Osteocyte (in vitro differentiated cells): ENCODE measurements around the gene MTERF1. TPM values are rescaled to one million over a fixed set of nuclear protein-coding genes. Genes with fewer than 3 reads are reported as not detected.

Source experiments
- DNase-seq: peaks from one replicate; pipeline ENCODE4 v3.0.0; 2021; ENCODE audit warnings: mixed read lengths; ENCODE audit not compliant: unreplicated experiment; ENCODE audit errors: extremely low spot score
- H3K27ac Mint-ChIP-seq: one replicate; pipeline ENCODE4 v1.8.0; 2021; ENCODE audit warnings: mild to moderate bottlenecking, mixed read lengths; ENCODE audit not compliant: unreplicated experiment
- H3K27me3 Mint-ChIP-seq: one replicate; pipeline ENCODE4 v1.8.0; 2021; ENCODE audit warnings: mixed read lengths; ENCODE audit not compliant: unreplicated experiment
- H3K36me3 Mint-ChIP-seq: one replicate; pipeline ENCODE4 v1.8.0; 2021; ENCODE audit warnings: mixed read lengths; ENCODE audit not compliant: unreplicated experiment
- H3K4me1 Mint-ChIP-seq: one replicate; pipeline ENCODE4 v1.8.0; 2021; ENCODE audit warnings: mixed read lengths; ENCODE audit not compliant: unreplicated experiment
- H3K4me3 Mint-ChIP-seq: one replicate; pipeline ENCODE4 v1.8.0; 2021; ENCODE audit warnings: mild to moderate bottlenecking, moderate library complexity, mixed read lengths; ENCODE audit not compliant: unreplicated experiment
- H3K9me3 Mint-ChIP-seq: one replicate; pipeline ENCODE4 v1.8.0; 2021; ENCODE audit warnings: mixed read lengths; ENCODE audit not compliant: unreplicated experiment
- total RNA-seq: library from RNA; stranded (reverse); gene quantifications from 2 replicates; pipeline ENCODE4 v1.2.1, GENCODE V29; 2021
- TF ChIP-seq, protein P1 (sequence below): fragments of 200-600 bp; sonication (generic); IDR thresholded peaks from 2 replicates; pipeline ENCODE4 v1.5.0; 2021; ENCODE audit warnings: antibody characterized with exemption, mild to moderate bottlenecking, moderate library complexity

MTERF1 gene
- total RNA-seq, 1 donor from 2014 or later, result 10.2 TPM

DNA sequence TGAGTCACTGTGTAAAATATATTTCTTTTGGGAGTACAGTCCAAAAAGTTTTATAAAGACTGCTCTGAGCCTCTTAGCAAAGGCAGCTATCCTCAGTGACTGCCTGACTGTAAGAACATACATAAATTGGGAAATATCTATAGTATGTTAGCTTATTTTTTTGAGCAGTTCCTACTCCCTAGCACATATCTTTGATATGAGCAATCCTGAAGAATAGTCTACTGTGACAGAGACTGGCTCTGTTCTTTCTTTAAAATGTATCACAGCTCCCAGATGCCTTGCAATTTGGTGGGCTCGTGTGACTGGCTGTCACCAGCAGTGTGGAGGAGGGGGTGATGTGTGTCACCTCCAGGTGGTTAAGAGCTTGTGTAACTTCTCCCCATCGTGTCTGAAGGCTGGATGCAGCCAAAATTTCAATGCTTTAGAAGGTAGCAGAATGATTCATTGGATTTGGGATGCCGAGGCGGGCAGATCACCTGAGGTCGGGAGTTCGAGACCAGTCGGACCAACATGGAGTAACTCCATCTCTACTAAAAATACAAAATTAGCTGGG, 47.9 kb downstream of the MTERF1 start:
- no peak overlapping the region for H3K27ac Mint-ChIP-seq
- H3K4me3 Mint-ChIP-seq, result no peak overlapping the region
- TF ChIP-seq, protein P1, sequence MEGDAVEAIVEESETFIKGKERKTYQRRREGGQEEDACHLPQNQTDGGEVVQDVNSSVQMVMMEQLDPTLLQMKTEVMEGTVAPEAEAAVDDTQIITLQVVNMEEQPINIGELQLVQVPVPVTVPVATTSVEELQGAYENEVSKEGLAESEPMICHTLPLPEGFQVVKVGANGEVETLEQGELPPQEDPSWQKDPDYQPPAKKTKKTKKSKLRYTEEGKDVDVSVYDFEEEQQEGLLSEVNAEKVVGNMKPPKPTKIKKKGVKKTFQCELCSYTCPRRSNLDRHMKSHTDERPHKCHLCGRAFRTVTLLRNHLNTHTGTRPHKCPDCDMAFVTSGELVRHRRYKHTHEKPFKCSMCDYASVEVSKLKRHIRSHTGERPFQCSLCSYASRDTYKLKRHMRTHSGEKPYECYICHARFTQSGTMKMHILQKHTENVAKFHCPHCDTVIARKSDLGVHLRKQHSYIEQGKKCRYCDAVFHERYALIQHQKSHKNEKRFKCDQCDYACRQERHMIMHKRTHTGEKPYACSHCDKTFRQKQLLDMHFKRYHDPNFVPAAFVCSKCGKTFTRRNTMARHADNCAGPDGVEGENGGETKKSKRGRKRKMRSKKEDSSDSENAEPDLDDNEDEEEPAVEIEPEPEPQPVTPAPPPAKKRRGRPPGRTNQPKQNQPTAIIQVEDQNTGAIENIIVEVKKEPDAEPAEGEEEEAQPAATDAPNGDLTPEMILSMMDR, result no peak
- no peak for DNase-seq
- peaks cover 5% of the 10 kb centered on the region for H3K27me3 Mint-ChIP-seq
- no peaks in the 10 kb centered on the region for H3K9me3 Mint-ChIP-seq
- peaks cover 11% of the 10 kb centered on the region for H3K4me1 Mint-ChIP-seq
- no peaks in the 10 kb centered on the region for H3K36me3 Mint-ChIP-seq

DNA sequence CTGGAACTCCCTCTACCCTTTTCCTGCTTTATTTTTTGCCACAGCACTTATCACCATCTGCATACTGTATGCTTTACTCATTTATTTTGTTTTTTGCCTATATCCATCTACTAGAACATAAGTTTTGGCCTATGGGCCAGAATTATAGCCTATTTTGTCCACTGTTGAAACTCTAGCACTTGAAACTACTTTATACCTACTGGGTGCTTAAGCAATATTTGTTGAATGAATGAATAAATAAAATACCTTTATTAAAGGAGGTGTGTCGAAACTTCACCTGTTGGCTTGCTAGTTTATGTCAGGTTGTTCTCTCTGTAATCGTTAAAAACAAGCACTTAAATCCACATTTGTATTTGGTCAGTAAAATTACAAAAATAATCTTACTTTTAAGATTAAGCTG, 53.3 kb downstream of the MTERF1 start:
- Mint-ChIP-seq H3K36me3 (no peaks in the 10 kb centered on the region), H3K4me3 (no peak overlapping the region), H3K27me3 (peaks cover 2% of the 10 kb centered on the region), H3K4me1 (peaks cover 2% of the 10 kb centered on the region), H3K9me3 (peaks cover 6% of the 10 kb centered on the region), H3K27ac (no peak overlapping the region)
- DNase-seq, result no peak
- TF ChIP-seq, protein P1, result no peak

DNA sequence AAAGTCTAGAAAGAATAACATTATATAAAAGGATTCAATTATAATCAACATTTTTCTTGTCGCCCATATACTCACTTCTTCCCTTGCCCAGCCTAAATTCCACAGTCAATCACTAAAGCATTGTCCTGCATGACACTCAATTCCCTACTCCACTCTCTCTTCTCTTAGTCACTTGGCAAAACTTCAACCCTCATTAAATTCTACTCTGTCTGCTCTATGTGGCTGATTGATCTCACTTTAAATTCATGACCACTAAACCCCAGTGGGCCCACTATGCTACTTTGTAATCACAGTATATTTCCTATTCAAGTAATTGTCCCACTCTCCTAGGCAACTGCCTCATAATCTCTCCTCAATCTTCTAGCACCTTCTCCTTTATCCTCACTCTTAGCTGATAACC, 54.1 kb downstream of the MTERF1 start:
- no peak for DNase-seq

DNA sequence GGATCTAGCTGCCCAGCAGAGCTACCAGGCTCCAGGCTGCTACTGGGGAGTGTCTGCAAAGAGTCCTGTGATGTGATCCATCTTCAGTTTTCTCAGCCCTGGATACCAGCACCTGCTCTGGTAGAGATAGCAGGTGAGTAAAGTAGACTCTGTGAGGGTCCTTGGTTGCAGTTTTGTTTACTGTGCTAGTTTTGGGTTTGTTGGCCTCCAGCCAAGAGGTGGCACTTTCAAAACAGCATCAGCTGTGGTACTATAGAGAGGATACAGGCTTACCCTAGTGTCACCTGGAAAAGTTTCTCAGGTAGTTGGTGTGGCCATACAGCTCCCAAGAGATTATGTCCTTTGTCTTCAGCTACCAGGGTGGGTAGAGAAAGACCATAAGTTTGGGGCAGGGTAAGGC, 56.3 kb downstream of the MTERF1 start:
- H3K4me1 Mint-ChIP-seq, result no peaks in the 10 kb centered on the region
- no peaks in the 10 kb centered on the region for H3K36me3 Mint-ChIP-seq
- H3K27ac Mint-ChIP-seq, result no peak overlapping the region
- peaks cover 6% of the 10 kb centered on the region for H3K27me3 Mint-ChIP-seq
- H3K4me3 Mint-ChIP-seq, result no peak overlapping the region
- DNase-seq, result no peak
- TF ChIP-seq, protein P1, result no peak
- H3K9me3 Mint-ChIP-seq, result peaks cover 30% of the 10 kb centered on the region

More for the DNA sequence above, 54.1 kb downstream of the MTERF1 start:
- Mint-ChIP-seq H3K9me3 (peaks cover 12% of the 10 kb centered on the region), H3K4me1 (peaks cover 2% of the 10 kb centered on the region), H3K4me3 (no peak overlapping the region), H3K27me3 (no peaks in the 10 kb centered on the region), H3K36me3 (no peaks in the 10 kb centered on the region), H3K27ac (no peak overlapping the region)
- TF ChIP-seq, protein P1, result no peak

Other genes with a start within 250 kb of the MTERF1 start
- gene AKAP9, start 60.2 kb upstream of the MTERF1 start, total RNA-seq, result 44.9 and 47.2 TPM in 2 replicates